ENCODE data around the gene EPOP.

DNA sequence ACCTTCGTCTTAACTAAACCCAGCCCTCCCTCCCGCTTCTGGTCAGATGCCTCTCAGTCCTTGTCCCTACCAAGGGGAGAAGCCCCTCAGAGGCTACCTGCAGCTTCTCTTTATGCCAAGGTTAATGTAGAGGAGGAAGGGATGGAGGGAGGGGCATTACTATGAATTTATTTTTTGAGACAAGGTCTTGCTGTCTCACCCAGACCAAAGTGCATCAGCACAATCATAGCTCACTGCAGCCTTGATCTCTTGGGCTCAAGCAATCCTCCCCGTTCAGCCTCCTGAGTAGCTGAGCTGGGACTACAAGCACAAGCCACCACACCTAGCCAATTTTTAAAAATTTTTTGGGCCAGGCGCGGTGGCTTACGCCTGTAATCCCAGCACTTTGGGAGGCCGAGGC lies 15.3 kb downstream of the EPOP start:
- TF ChIP-seq CTCF (IDR thresholded peaks at IDR 0.05) (no peak), POLR2A (IDR thresholded peaks at IDR 0.05) (no peak)
